OCI-LY1 (cell line): Measurements from ENCODE around the gene LZTR1.

ENCODE experiments used
- H2AFZ ChIP-seq: fragments of 200-600 bp; sonication (generic), shearing (Covaris generic); 2 replicates; pipeline ENCODE4 v1.6.0; 2014; ENCODE audit warnings: antibody characterized with exemption, mild to moderate bottlenecking, low read length
- H3F3A ChIP-seq: fragments of 200-600 bp; sonication (generic), shearing (Covaris generic); 2 replicates; pipeline ENCODE4 v1.6.0; 2014; ENCODE audit warnings: mild to moderate bottlenecking, antibody characterized with exemption, low read length, moderate library complexity; ENCODE audit not compliant: insufficient read depth
- H3K27ac ChIP-seq: fragments of 200-600 bp; sonication (generic); 2 replicates; pipeline ENCODE4 v1.5.1; 2014; ENCODE audit warnings: low read length, mixed run types, mild to moderate bottlenecking, low read depth; ENCODE audit not compliant: poor library complexity, severe bottlenecking
- H3K27me3 ChIP-seq: fragments of 200-600 bp; sonication (generic); 2 replicates; pipeline ENCODE4 v1.6.0; 2014; ENCODE audit warnings: antibody characterized with exemption, mild to moderate bottlenecking, low read length, moderate library complexity; ENCODE audit not compliant: insufficient read depth
- H3K36me3 ChIP-seq: fragments of 200-600 bp; sonication (generic); 2 replicates; pipeline ENCODE4 v1.6.1; 2014; ENCODE audit warnings: mild to moderate bottlenecking, antibody characterized with exemption, low read length, moderate library complexity, mixed read lengths; ENCODE audit not compliant: insufficient read depth
- H3K4me1 ChIP-seq: fragments of 200-600 bp; sonication (generic); 2 replicates; pipeline ENCODE4 v1.5.1; 2014; ENCODE audit warnings: mild to moderate bottlenecking, low read length, moderate library complexity; ENCODE audit not compliant: insufficient read depth, severe bottlenecking
- H3K4me2 ChIP-seq: fragments of 200-600 bp; sonication (generic), shearing (Covaris generic); 2 replicates; pipeline ENCODE4 v1.6.1; 2014; ENCODE audit warnings: low read length
- H3K4me3 ChIP-seq: fragments of 200-600 bp; sonication (generic); 2 replicates; pipeline ENCODE4 v1.5.1; 2014; ENCODE audit warnings: low read length, low read depth, mild to moderate bottlenecking, mixed read lengths; ENCODE audit not compliant: poor library complexity, severe bottlenecking
- H3K79me2 ChIP-seq: fragments of 200-600 bp; shearing (Covaris generic); 2 replicates; pipeline ENCODE4 v1.6.1; 2016; ENCODE audit warnings: mixed run types, low read length, mixed read lengths; ENCODE audit not compliant: insufficient read depth
- H3K9ac ChIP-seq: fragments of 200-600 bp; sonication (generic), shearing (Covaris generic); 2 replicates; pipeline ENCODE4 v1.6.1; 2014; ENCODE audit warnings: mild to moderate bottlenecking, low read length, mixed read lengths
- H3K9me2 ChIP-seq: fragments of 200-600 bp; sonication (generic), shearing (Covaris generic); 2 replicates; pipeline ENCODE4 v1.6.1; 2014; ENCODE audit warnings: low read depth, mild to moderate bottlenecking, low read length, mixed read lengths
- H3K9me3 ChIP-seq: fragments of 200-600 bp; shearing (Covaris generic); 2 replicates; pipeline ENCODE4 v1.6.1; 2014; ENCODE audit warnings: low read length, mixed read lengths
- H4K20me1 ChIP-seq: fragments of 200-600 bp; sonication (generic), shearing (Covaris generic); 2 replicates; pipeline ENCODE4 v1.6.0; 2016; ENCODE audit warnings: mild to moderate bottlenecking, low read length; ENCODE audit not compliant: insufficient read depth
- CTCF ChIP-seq: fragments of 200-600 bp; sonication (generic), shearing (Covaris generic); IDR thresholded peaks from 2 replicates; pipeline ENCODE4 v1.5.1; 2017; ENCODE audit warnings: mild to moderate bottlenecking, antibody characterized with exemption, low read length, moderate library complexity, mixed read lengths
- EZH2 ChIP-seq: fragments of 200-600 bp; sonication (generic), shearing (Covaris generic); IDR thresholded peaks from 2 replicates; pipeline ENCODE4 v1.8.0; 2017; ENCODE audit warnings: borderline replicate concordance, mixed run types, mild to moderate bottlenecking, antibody characterized with exemption, low read length, moderate library complexity, mixed read lengths

Gene LZTR1

GRCh38 chr22:21013657-21014201 lies 31.6 kb downstream of the LZTR1 start:
- no peak overlapping the region for H2AFZ ChIP-seq
- no peaks in the 10 kb centered on the region for H3K79me2 ChIP-seq
- no peaks in the 10 kb centered on the region for H4K20me1 ChIP-seq
- H3K9me2 ChIP-seq: no peaks in the 10 kb centered on the region
- H3K4me2 ChIP-seq: peak overlapping the region; percentile 57
- H3F3A ChIP-seq: no peaks in the 10 kb centered on the region
- H3K9me3 ChIP-seq: no peaks in the 10 kb centered on the region
- peak overlapping the region; percentile 37 for H3K4me3 ChIP-seq
- no peak overlapping the region for H3K27ac ChIP-seq
- no peaks in the 10 kb centered on the region for H3K27me3 ChIP-seq
- TF ChIP-seq EZH2: no peak
- no peak for TF ChIP-seq CTCF
- H3K4me1 ChIP-seq: peaks cover 9% of the 10 kb centered on the region
- H3K36me3 ChIP-seq: no peaks in the 10 kb centered on the region
- H3K9ac ChIP-seq: no peak overlapping the region

GRCh38 chr22:21014202-21014725 lies 32.2 kb downstream of the LZTR1 start:
- peaks cover 9% of the 10 kb centered on the region for H3K4me1 ChIP-seq
- H3K27ac ChIP-seq: no peak overlapping the region
- no peaks in the 10 kb centered on the region for H4K20me1 ChIP-seq
- H3K9me3 ChIP-seq: no peaks in the 10 kb centered on the region
- H3K4me3 ChIP-seq: peak overlapping the region; percentile 37
- TF ChIP-seq EZH2 (no peak), CTCF (no peak)
- H3K9ac ChIP-seq: no peak overlapping the region
- no peaks in the 10 kb centered on the region for H3K79me2 ChIP-seq
- peak overlapping the region; percentile 57 for H3K4me2 ChIP-seq
- no peaks in the 10 kb centered on the region for H3K36me3 ChIP-seq
- H3K9me2 ChIP-seq: no peaks in the 10 kb centered on the region
- no peaks in the 10 kb centered on the region for H3F3A ChIP-seq
- H3K27me3 ChIP-seq: no peaks in the 10 kb centered on the region
- no peak overlapping the region for H2AFZ ChIP-seq

GRCh38 chr22:21014726-21015465 lies 32.8 kb downstream of the LZTR1 start, which contains the start of gene P2RX6:
Gene P2RX6, plus strand, starts transcription at chr22:21015165. Its CDS starts 10 bp downstream, at chr22:21015175.
- no peaks in the 10 kb centered on the region; the same call in 1 of the 2 replicates for H3K27me3 ChIP-seq
- no peak within 1 kb of the TSS for H3K27ac ChIP-seq
- peaks cover 9% of the 10 kb centered on the region for H3K4me1 ChIP-seq
- no peaks in the 10 kb centered on the region; the same call in 1 of the 2 replicates for H3K36me3 ChIP-seq
- no peaks in the 10 kb centered on the region for H3K79me2 ChIP-seq
- H3K9me2 ChIP-seq: no peaks in the 10 kb centered on the region
- H4K20me1 ChIP-seq: no peaks in the 10 kb centered on the region
- no peak within 1 kb of the TSS for H3K9ac ChIP-seq
- H3K9me3 ChIP-seq: no peaks in the 10 kb centered on the region
- no peak within 1 kb of the TSS for H2AFZ ChIP-seq
- no peaks in the 10 kb centered on the region for H3F3A ChIP-seq
- peak within 1 kb of the TSS; percentile 57 for H3K4me2 ChIP-seq
- peak within 1 kb of the TSS; percentile 37 for H3K4me3 ChIP-seq
- no peak for TF ChIP-seq CTCF
- TF ChIP-seq EZH2: no peak
